SK-N-MC (cell line): ENCODE results near the gene JPT2.

Source experiments
- DNase-seq: peaks from one replicate; pipeline ENCODE4 v3.0.0-alpha.2; 2011; ENCODE audit warnings: low read depth, low spot score
- H3K27ac ChIP-seq: fragments of 200-600 bp; sonication (generic); 2 replicates; pipeline ENCODE4 v1.5.1; 2016; ENCODE audit warnings: mixed run types
- H3K36me3 ChIP-seq: fragments of 200-600 bp; sonication (generic); 2 replicates; pipeline ENCODE4 v1.6.1; 2017; ENCODE audit warnings: antibody characterized with exemption, low read length, mixed read lengths; ENCODE audit not compliant: insufficient read depth
- H3K4me3 ChIP-seq: fragments of 200-600 bp; sonication (generic); 2 replicates; pipeline ENCODE4 v1.5.1; 2016
- H3K9ac ChIP-seq: fragments of 200-600 bp; sonication (generic); 2 replicates; pipeline ENCODE4 v1.8.0; 2017; ENCODE audit warnings: mixed run types, mixed read lengths; ENCODE audit not compliant: insufficient read length
- H3K9me3 ChIP-seq: fragments of 200-600 bp; sonication (generic); 2 replicates; pipeline ENCODE4 v1.6.1; 2017; ENCODE audit warnings: low read depth, mild to moderate bottlenecking, antibody characterized with exemption, low read length, moderate library complexity, mixed read lengths
- EZH2 ChIP-seq: fragments of 200-600 bp; sonication (generic); IDR thresholded peaks from one replicate; pipeline ENCODE4 v1.6.1; 2017; ENCODE audit warnings: antibody characterized with exemption
- FOXP2 ChIP-seq: optimal IDR thresholded peaks from 2 replicates; pipeline ENCODE3; 2011; ENCODE audit warnings: mild to moderate bottlenecking, moderate library complexity; ENCODE audit not compliant: insufficient read depth; ENCODE audit errors: extremely low read length, control extremely low read depth
- POLR2AphosphoS5 ChIP-seq: IDR thresholded peaks from 2 replicates; pipeline ENCODE4 v1.6.1; 2012; ENCODE audit warnings: mild to moderate bottlenecking, low read depth, low read length, borderline replicate concordance

The JPT2 gene

GRCh38 chr16:1655269-1655807 is 22.7 kb upstream of the JPT2 start:
- peaks cover 50% of the 10 kb centered on the region; the same call in 1 of the 2 replicates for H3K36me3 ChIP-seq
- H3K9ac ChIP-seq, result no peak overlapping the region
- no peak overlapping the region for H3K27ac ChIP-seq
- DNase-seq, result no peak
- H3K4me3 ChIP-seq, result no peak overlapping the region
- no peaks in the 10 kb centered on the region for H3K9me3 ChIP-seq
- no peak for TF ChIP-seq EZH2
- TF ChIP-seq FOXP2, result no peak
- TF ChIP-seq POLR2AphosphoS5, result no peak

DNA sequence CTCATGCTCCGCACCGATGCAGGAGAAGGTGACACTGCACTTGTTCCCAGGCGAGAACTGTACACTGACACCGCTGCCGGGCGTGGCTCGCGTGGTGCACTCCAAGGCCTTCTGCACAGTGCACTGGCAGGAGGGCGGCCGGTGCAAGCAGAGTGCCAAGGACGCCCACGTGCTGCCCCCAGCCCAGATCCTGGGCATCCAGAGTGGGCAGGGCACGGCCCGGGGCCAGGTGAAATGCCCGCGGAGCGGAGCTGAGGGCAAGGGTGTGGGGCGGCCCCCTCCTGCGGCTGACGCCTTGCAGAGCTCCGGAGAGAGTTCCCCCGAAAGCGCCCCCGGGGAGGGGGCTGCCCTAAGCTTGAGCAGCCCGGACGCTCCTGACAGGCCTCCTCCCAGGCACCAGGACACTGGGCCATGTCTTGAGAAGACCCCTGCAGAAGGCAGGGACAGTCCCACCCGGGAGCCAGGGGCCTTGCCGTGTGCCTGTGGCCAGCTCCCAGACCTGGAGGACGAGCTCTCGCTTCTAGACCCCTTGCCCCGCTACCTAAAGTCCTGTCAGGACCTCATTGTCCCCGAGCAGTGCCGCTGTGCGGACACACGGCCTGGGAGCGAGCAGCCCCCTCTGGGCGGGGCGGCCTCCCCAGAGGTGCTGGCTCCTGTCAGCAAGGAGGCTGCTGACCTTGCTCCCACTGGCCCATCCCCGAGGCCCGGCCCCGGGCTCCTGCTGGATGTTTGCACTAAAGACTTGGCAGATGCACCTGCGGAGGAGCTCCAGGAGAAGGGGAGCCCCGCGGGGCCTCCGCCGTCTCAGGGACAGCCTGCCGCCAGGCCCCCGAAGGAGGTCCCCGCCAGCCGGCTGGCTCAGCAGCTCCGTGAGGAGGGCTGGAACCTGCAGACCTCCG is 21.9 kb upstream of the JPT2 start:
- Histone ChIP-seq H3K9ac (no peak overlapping the region), H3K27ac (no peak overlapping the region), H3K9me3 (no peaks in the 10 kb centered on the region), H3K36me3 (peaks cover 44% of the 10 kb centered on the region; the same call in 1 of the 2 replicates), H3K4me3 (no peak overlapping the region)
- no peak for DNase-seq
- no peak for TF ChIP-seq FOXP2
- no peak for TF ChIP-seq POLR2AphosphoS5
- TF ChIP-seq EZH2, result no peak

DNA sequence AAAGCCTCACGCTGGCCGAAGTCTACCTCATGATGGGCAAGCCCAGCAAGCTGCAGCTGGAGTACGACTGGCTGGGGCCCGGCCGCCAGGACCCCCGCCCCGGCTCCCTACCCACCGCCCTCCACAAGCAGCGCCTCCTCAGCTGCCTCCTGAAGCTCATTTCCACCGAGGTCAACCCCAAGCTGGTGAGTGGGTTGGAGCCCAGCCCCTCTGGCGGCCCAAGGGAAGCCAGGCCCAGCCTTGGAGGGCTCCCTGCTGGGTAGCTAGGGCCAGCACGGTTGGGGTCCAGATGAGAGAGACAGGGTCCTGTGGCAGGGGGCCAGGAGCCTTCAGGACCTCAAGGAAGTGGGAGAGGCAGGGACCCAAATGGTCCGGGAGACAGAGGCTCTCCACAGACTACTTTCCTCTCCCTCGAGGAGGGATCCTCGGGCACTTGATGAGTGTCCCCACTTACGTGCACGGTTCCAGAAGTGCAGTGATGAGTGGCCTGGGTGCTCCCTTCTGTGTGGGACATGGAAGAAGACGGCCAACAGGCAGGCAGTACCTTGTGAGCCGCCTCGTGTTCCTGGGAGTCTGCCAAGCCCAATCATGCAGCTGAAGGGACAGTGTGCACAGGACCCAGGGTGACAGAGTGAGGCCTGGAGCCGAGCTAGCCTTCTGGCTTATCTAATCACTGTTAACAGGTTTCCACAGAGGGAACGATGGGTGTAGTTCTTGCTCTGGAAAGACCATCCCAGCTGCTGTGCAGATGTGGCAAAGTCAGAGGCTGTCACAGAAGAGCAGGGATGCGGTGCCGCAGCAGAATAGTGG is 21.1 kb upstream of the JPT2 start:
- TF ChIP-seq POLR2AphosphoS5 (no peak), FOXP2 (no peak), EZH2 (no peak)

DNA sequence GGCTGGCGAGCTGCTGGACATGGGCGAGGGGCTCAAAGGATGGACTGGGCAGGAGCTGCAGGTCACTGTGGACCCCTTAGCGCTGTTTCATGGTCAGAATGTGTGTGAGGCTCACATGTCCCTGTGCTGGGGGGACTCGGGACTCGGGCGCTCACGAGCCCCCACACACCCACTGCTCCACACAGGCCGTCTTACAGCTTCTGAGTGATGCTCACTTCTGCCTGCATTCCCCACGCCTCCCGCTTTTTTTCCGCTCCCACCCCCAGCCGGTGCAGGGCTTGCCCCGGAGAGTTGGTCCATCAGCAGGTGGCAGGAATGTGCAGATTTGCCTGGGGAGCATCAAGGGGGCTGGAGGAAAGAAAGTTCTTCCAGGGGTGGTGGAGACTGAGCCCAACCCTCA is 20.2 kb upstream of the JPT2 start:
- no peak for DNase-seq
- Histone ChIP-seq H3K27ac (no peak overlapping the region), H3K9me3 (no peaks in the 10 kb centered on the region), H3K4me3 (no peak overlapping the region), H3K36me3 (peaks cover 39% of the 10 kb centered on the region; the same call in 1 of the 2 replicates), H3K9ac (no peak overlapping the region)
- TF ChIP-seq EZH2 (no peak), POLR2AphosphoS5 (no peak), FOXP2 (no peak)

More for the DNA sequence above, 21.1 kb upstream of the JPT2 start:
- DNase-seq, result no peak
- H3K9ac ChIP-seq, result no peak overlapping the region
- no peak overlapping the region for H3K4me3 ChIP-seq
- H3K36me3 ChIP-seq, result peaks cover 39% of the 10 kb centered on the region; the same call in 1 of the 2 replicates
- no peak overlapping the region for H3K27ac ChIP-seq
- no peaks in the 10 kb centered on the region for H3K9me3 ChIP-seq

DNA sequence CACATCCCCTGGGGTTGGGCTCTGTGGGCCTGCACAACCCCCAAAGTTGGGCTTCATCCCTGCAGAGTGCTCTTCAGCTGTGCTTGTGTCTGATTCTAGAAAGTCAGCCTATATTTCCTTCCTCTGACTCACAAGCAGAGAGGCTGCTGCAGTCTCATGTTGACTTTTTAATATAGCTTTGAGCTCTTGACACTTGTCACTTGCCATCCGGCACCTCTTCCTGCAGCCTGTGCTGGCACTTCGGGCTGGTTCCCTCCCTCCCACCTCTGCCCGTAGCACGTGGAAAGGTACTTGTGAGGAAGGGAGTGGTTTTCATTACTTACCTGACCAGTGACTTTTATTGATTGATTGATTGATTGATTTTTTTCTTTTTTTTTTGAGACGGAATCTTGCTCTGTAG is 19.0 kb upstream of the JPT2 start:
- Histone ChIP-seq H3K36me3 (peaks cover 47% of the 10 kb centered on the region; the same call in 1 of the 2 replicates), H3K9ac (no peak overlapping the region), H3K27ac (no peak overlapping the region), H3K4me3 (no peak overlapping the region), H3K9me3 (no peaks in the 10 kb centered on the region)
- TF ChIP-seq POLR2AphosphoS5 (no peak), EZH2 (no peak)
- DNase-seq, result no peak

- H3K4me3 ChIP-seq, result no peak overlapping the region
- TF ChIP-seq POLR2AphosphoS5, result no peak
- TF ChIP-seq FOXP2, result no peak
- no peak for TF ChIP-seq EZH2
- H3K27ac ChIP-seq, result no peak overlapping the region
- no peaks in the 10 kb centered on the region for H3K9me3 ChIP-seq
- no peak overlapping the region for H3K9ac ChIP-seq
- H3K36me3 ChIP-seq, result peaks cover 51% of the 10 kb centered on the region; the same call in 1 of the 2 replicates
- no peak for DNase-seq
These were observed 16.3 kb upstream of the JPT2 start for GRCh38 chr16:1661826-1662225.

- TF ChIP-seq EZH2 (no peak), POLR2AphosphoS5 (no peak), FOXP2 (no peak)
- peaks cover 58% of the 10 kb centered on the region; the same call in 1 of the 2 replicates for H3K36me3 ChIP-seq
- no peak for DNase-seq
These were observed 15.5 kb upstream of the JPT2 start for GRCh38 chr16:1662543-1662942.

GRCh38 chr16:1665829-1666228 is 12.2 kb upstream of the JPT2 start:
- no peaks in the 10 kb centered on the region for H3K9me3 ChIP-seq
- H3K36me3 ChIP-seq, result peaks cover 78% of the 10 kb centered on the region; the same call in 1 of the 2 replicates
- no peak overlapping the region for H3K9ac ChIP-seq
- no peak for TF ChIP-seq POLR2AphosphoS5
- no peak for TF ChIP-seq EZH2
- TF ChIP-seq FOXP2, result no peak
- no peak overlapping the region for H3K4me3 ChIP-seq
- no peak overlapping the region for H3K27ac ChIP-seq
- DNase-seq, result no peak

More at GRCh38 chr16:1662543-1662942, 15.5 kb upstream of the JPT2 start:
- Histone ChIP-seq H3K4me3 (no peak overlapping the region), H3K9me3 (no peaks in the 10 kb centered on the region), H3K9ac (no peak overlapping the region), H3K27ac (no peak overlapping the region)
